ENCODE measurements around the gene MGAT1. TPM values are rescaled to one million over a fixed set of nuclear protein-coding genes. Genes with fewer than 3 reads are reported as not detected.
A peak's percentile ranks its signal among the peaks of the same experiment; 100 is the strongest.

MGAT1 gene
- total RNA-seq, 1 donor from 2014 or later, result 129 TPM

GRCh38 chr5:180824630-180825476 lies 22.2 kb upstream of the MGAT1 start:
- DNase-seq (ENCODE audit: low read depth in 2 of 2), result peak; percentile 38 to 81

GRCh38 chr5:180823940-180824629 lies 21.5 kb upstream of the MGAT1 start:
- no peak for DNase-seq (ENCODE audit: low read depth in 2 of 2)

GRCh38 chr5:180823346-180823745 lies 20.7 kb upstream of the MGAT1 start:
- no peak for DNase-seq (ENCODE audit: low read depth in 2 of 2)

GRCh38 chr5:180821538-180821937 lies 18.9 kb upstream of the MGAT1 start:
- DNase-seq (ENCODE audit: low read depth in 2 of 2), result no peak

GRCh38 chr5:180820788-180821321 lies 18.2 kb upstream of the MGAT1 start:
- no peak for DNase-seq (ENCODE audit: low read depth in 2 of 2)

GRCh38 chr5:180818677-180819341 lies 16.2 kb upstream of the MGAT1 start:
- no peak for DNase-seq (ENCODE audit: low read depth in 2 of 2)

GRCh38 chr5:180817893-180818674 lies 15.5 kb upstream of the MGAT1 start:
- no peak for DNase-seq (ENCODE audit: low read depth in 2 of 2)

GRCh38 chr5:180816608-180817534 lies 14.3 kb upstream of the MGAT1 start:
- DNase-seq (ENCODE audit: low read depth in 2 of 2), result peak in 1 of 2 donors; percentile 79

GRCh38 chr5:180815293-180815917 lies 12.8 kb upstream of the MGAT1 start:
- no peak for DNase-seq (ENCODE audit: low read depth in 2 of 2)

- DNase-seq (ENCODE audit: low read depth in 2 of 2), result no peak
Measured at GRCh38 chr5:180813420-180813819, 10.8 kb upstream of the MGAT1 start.

- no peak for DNase-seq (ENCODE audit: low read depth in 2 of 2)
Measured at GRCh38 chr5:180811623-180812124, 9.1 kb upstream of the MGAT1 start.

- DNase-seq (ENCODE audit: low read depth in 2 of 2), result peak in 1 of 2 donors; percentile 52
Measured at GRCh38 chr5:180810959-180811622, 8.5 kb upstream of the MGAT1 start.

GRCh38 chr5:180810210-180810958 lies 7.8 kb upstream of the MGAT1 start:
- DNase-seq (ENCODE audit: low read depth in 2 of 2), result peak; percentile 96 to 97

GRCh38 chr5:180809403-180810209 lies 7.0 kb upstream of the MGAT1 start:
- DNase-seq (ENCODE audit: low read depth in 2 of 2), result peak; percentile 75 to 76

- no peak for DNase-seq (ENCODE audit: low read depth in 2 of 2)
Measured at GRCh38 chr5:180808461-180809000, 5.9 kb upstream of the MGAT1 start.

- peak in 1 of 2 donors; percentile 59 for DNase-seq (ENCODE audit: low read depth in 2 of 2)
Measured at GRCh38 chr5:180807654-180808414, 5.2 kb upstream of the MGAT1 start.
